ENCODE results near the gene IQCH. TPM values are rescaled to one million over a fixed set of nuclear protein-coding genes. Genes with fewer than 3 reads are reported as not detected.

Gene IQCH
- total and polyA plus RNA-seq, 4 experiments from 2014 or later, result 0.99 to 2.1 (median 1.5) TPM

DNA sequence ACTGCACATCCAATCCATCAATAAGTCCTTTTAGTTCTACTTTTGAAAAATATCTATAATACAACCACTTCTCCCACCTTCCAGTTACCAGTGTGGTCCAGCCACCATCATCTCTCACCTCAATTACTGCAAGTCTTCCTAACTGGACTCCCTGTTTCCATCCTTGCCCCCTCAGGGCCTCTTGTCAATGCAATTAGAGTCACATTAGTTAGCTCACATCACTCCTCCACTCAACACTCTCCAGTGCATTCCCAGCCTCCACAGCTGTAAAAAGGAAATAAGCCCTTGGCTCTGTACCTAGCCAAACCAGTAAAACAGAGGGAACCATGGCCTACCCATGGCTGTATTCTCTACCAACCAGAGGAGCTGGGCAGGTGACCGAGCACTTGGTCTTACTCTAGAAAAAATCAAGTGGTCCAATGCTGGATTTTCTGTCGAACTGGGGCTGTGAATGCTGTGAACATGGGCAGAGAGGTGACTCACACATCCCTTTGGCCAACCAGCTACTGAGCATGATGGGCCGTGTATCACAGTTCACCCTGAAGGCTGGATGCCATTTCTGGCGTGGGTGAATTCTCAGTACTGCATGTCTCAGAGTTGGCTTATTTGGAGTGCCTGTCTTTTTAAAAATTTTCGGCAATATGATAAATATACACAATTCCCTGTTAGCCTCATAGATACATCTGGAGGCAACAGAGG is 203.9 kb downstream of the IQCH start:
- H3K4me1 ChIP-seq (ENCODE audit: insufficient read depth, low read length), result no peaks in the 10 kb centered on the region
- Mint-ChIP-seq H3K9me3 (no peaks in the 10 kb centered on the region), H3K4me1 (peaks cover 0 to 1% (median 0%) of the 10 kb centered on the region in 4 donors), H3K27ac (no peak overlapping the region), H3K27me3 (peaks cover 0 to 2% of the 10 kb centered on the region in 2 donors), H3K4me3 (no peak overlapping the region), H3K36me3 (peaks cover 0 to 10% of the 10 kb centered on the region in 2 donors)
- no peak overlapping the region for H3K4me3 ChIP-seq (ENCODE audit: low read length in 2 of 2)
- ChIA-PET POLR2A (ENCODE audit: partially characterized antibody) (interaction anchor here (1.2 to 2.1 kb wide), 2 partner anchors 84 to 377 kb away, joined by 3 to 10 read pairs; partner anchors contain the start of gene MAP2K5), CTCF (ENCODE audit: partially characterized antibody) (interaction anchor here (1.1 to 6.3 kb wide), 6 partner anchors 9 to 379 kb away, joined by 3 to 110 read pairs (median 4); partner anchors contain the start of gene RNU6-1)
- H3K27ac ChIP-seq (ENCODE audit: low read depth, low read length), result no peak overlapping the region
- H3K9me3 ChIP-seq (ENCODE audit: control insufficient read depth in 1 of 2, low read length in 2 of 2), result no peaks in the 10 kb centered on the region
- intact Hi-C loops (cut with micrococcal nuclease), result no loop called here
- no peak for DNase-seq
- no peaks in the 10 kb centered on the region for H3K36me3 ChIP-seq (ENCODE audit: insufficient read depth, low read length)
- no peaks in the 10 kb centered on the region for H3K27me3 ChIP-seq (ENCODE audit: insufficient read depth, low read length)

- intact Hi-C loops (cut with micrococcal nuclease), result no loop called here
- POLR2A ChIA-PET (ENCODE audit: partially characterized antibody), result no interaction called here
- H3K27ac ChIP-seq (ENCODE audit: low read depth, low read length), result no peak overlapping the region
- CTCF ChIA-PET (ENCODE audit: partially characterized antibody), result interaction anchor here (6.3 kb wide), 1 partner anchor 377 kb away, joined by 110 read pairs; the partner anchor contains the start of gene RNU6-1
- Mint-ChIP-seq H3K4me3 (no peak overlapping the region), H3K9me3 (no peaks in the 10 kb centered on the region), H3K27me3 (peaks cover 0 to 2% of the 10 kb centered on the region in 2 donors), H3K4me1 (peaks cover 0 to 1% (median 0%) of the 10 kb centered on the region in 4 donors), H3K36me3 (peaks cover 0 to 3% of the 10 kb centered on the region in 2 donors), H3K27ac (no peak overlapping the region)
- H3K9me3 ChIP-seq (ENCODE audit: control insufficient read depth in 1 of 2, low read length in 2 of 2), result no peaks in the 10 kb centered on the region
- no peak for DNase-seq
- no peaks in the 10 kb centered on the region for H3K36me3 ChIP-seq (ENCODE audit: insufficient read depth, low read length)
- H3K27me3 ChIP-seq (ENCODE audit: insufficient read depth, low read length), result no peaks in the 10 kb centered on the region
- H3K4me3 ChIP-seq (ENCODE audit: low read length in 2 of 2), result no peak overlapping the region
- no peaks in the 10 kb centered on the region for H3K4me1 ChIP-seq (ENCODE audit: insufficient read depth, low read length)
Measured at GRCh38 chr15:67460521-67460920, 205.9 kb downstream of the IQCH start.

DNA sequence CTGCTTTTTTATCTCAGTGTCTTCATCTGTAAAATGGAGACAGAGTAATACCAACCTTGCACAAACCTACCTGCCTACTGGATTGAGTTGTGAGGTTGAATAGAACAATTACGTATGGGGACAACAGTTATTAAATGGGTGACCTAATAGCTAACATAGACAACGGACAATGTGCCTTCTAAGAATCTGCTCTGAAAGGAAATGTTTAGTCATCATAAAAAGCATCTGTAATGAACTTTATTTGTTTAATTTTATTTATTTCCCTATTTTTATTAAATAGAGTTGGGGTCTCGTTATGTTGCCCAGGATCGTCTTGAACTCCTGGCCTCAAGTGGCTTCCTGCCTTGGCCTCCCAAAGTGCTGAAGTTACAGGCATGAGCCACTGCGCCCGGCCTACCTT is 207.1 kb downstream of the IQCH start:
- no peaks in the 10 kb centered on the region for H3K36me3 ChIP-seq (ENCODE audit: insufficient read depth, low read length)
- H3K27ac Mint-ChIP-seq, result no peak overlapping the region
- peaks cover 0 to 6% of the 10 kb centered on the region in 2 donors for H3K36me3 Mint-ChIP-seq
- no peak overlapping the region for H3K4me3 ChIP-seq (ENCODE audit: low read length in 2 of 2)
- no peak overlapping the region for H3K27ac ChIP-seq (ENCODE audit: low read depth, low read length)
- no peak for DNase-seq
- intact Hi-C loops (cut with micrococcal nuclease), result no loop called here
- H3K9me3 ChIP-seq (ENCODE audit: control insufficient read depth in 1 of 2, low read length in 2 of 2), result no peaks in the 10 kb centered on the region
- H3K9me3 Mint-ChIP-seq, result no peaks in the 10 kb centered on the region
- ChIA-PET POLR2A (ENCODE audit: partially characterized antibody) (no interaction called here), CTCF (ENCODE audit: partially characterized antibody) (interaction anchor here (1.9 kb wide), 1 partner anchor 374 kb away, joined by 15 read pairs; no protein-coding TSS in a partner anchor)
- H3K27me3 Mint-ChIP-seq, result no peaks in the 10 kb centered on the region
- H3K4me3 Mint-ChIP-seq, result no peak overlapping the region
- H3K4me1 ChIP-seq (ENCODE audit: insufficient read depth, low read length), result no peaks in the 10 kb centered on the region
- H3K27me3 ChIP-seq (ENCODE audit: insufficient read depth, low read length), result no peaks in the 10 kb centered on the region
- peaks cover 0 to under 1% (median 0%) of the 10 kb centered on the region in 4 donors for H3K4me1 Mint-ChIP-seq

DNA sequence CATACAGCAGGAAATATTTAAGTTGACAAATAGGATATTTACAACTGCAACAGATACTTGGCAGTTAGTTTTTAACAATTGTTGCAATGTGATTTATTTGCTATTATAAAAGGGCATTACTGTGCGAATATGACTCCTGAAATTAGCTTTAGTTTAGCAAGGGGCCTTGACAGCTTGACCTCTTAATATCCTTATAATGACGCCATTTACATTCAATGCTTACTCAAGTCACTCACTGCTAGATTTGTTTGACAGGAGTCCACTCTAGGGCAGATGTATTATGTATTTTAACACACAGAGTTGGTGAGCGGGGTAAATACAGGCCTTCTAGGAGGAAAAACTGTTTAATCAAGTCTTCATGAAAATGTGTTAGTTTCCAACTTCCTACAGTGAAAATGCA is 208.3 kb downstream of the IQCH start:
- H3K4me1 ChIP-seq (ENCODE audit: insufficient read depth, low read length), result no peaks in the 10 kb centered on the region
- H3K9me3 ChIP-seq (ENCODE audit: control insufficient read depth in 1 of 2, low read length in 2 of 2), result no peaks in the 10 kb centered on the region
- Mint-ChIP-seq H3K27ac (no peak overlapping the region), H3K9me3 (no peaks in the 10 kb centered on the region), H3K36me3 (peaks cover 0 to 6% of the 10 kb centered on the region in 2 donors), H3K4me1 (no peaks in the 10 kb centered on the region), H3K27me3 (no peaks in the 10 kb centered on the region), H3K4me3 (no peak overlapping the region)
- no peak for DNase-seq
- CTCF ChIA-PET (ENCODE audit: partially characterized antibody), result interaction anchor here (1.9 kb wide), 1 partner anchor 373 kb away, joined by 15 read pairs; no protein-coding TSS in a partner anchor
- no peak overlapping the region for H3K27ac ChIP-seq (ENCODE audit: low read depth, low read length)
- no peaks in the 10 kb centered on the region for H3K27me3 ChIP-seq (ENCODE audit: insufficient read depth, low read length)
- H3K36me3 ChIP-seq (ENCODE audit: insufficient read depth, low read length), result no peaks in the 10 kb centered on the region
- no peak overlapping the region for H3K4me3 ChIP-seq (ENCODE audit: low read length in 2 of 2)
- POLR2A ChIA-PET (ENCODE audit: partially characterized antibody), result interaction anchor here (0.9 kb wide), 1 partner anchor 367 kb away, joined by 3 read pairs; no protein-coding TSS in a partner anchor
- intact Hi-C loops (cut with micrococcal nuclease), result no loop called here

DNA sequence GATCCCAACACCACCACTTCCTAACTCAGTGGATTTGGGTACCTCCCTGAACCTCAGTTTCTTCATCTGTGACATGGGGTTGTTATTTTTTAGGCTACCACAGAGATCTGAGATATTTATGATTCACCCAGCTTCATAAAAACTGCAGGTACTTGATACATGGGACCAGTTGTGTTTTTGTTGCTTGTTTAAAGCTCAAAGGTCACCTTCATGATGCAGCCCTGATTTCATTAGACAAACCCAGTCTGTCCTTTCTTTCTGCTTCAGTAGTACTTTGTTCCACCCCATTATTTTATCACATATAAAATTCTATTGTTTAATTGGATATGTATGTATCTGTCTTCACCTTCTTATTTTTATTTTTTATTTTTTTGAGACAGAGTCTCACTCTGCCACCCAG is 208.9 kb downstream of the IQCH start:
- ChIA-PET POLR2A (ENCODE audit: partially characterized antibody) (no interaction called here), CTCF (ENCODE audit: partially characterized antibody) (interaction anchor here (1.9 kb wide), 1 partner anchor 372 kb away, joined by 15 read pairs; no protein-coding TSS in a partner anchor)
- intact Hi-C loops (cut with micrococcal nuclease), result no loop called here
- no peaks in the 10 kb centered on the region for H3K36me3 ChIP-seq (ENCODE audit: insufficient read depth, low read length)
- no peak overlapping the region for H3K27ac ChIP-seq (ENCODE audit: low read depth, low read length)
- no peaks in the 10 kb centered on the region for H3K4me1 ChIP-seq (ENCODE audit: insufficient read depth, low read length)
- no peak for DNase-seq
- H3K4me3 ChIP-seq (ENCODE audit: low read length in 2 of 2), result no peak overlapping the region
- H3K27me3 ChIP-seq (ENCODE audit: insufficient read depth, low read length), result no peaks in the 10 kb centered on the region
- Mint-ChIP-seq H3K27ac (no peak overlapping the region), H3K9me3 (no peaks in the 10 kb centered on the region), H3K27me3 (no peaks in the 10 kb centered on the region), H3K36me3 (peaks cover 0 to 6% of the 10 kb centered on the region in 2 donors), H3K4me1 (no peaks in the 10 kb centered on the region), H3K4me3 (no peak overlapping the region)
- H3K9me3 ChIP-seq (ENCODE audit: control insufficient read depth in 1 of 2, low read length in 2 of 2), result no peaks in the 10 kb centered on the region

GRCh38 chr15:67465196-67465952 is 210.8 kb downstream of the IQCH start:
- Mint-ChIP-seq H3K27ac (no peak overlapping the region), H3K27me3 (no peaks in the 10 kb centered on the region), H3K4me1 (no peaks in the 10 kb centered on the region), H3K36me3 (peaks cover 0 to 6% of the 10 kb centered on the region in 2 donors), H3K4me3 (no peak overlapping the region), H3K9me3 (no peaks in the 10 kb centered on the region)
- intact Hi-C loops (cut with micrococcal nuclease), result no loop called here
- no peaks in the 10 kb centered on the region for H3K4me1 ChIP-seq (ENCODE audit: insufficient read depth, low read length)
- no peak for DNase-seq
- H3K4me3 ChIP-seq (ENCODE audit: low read length in 2 of 2), result no peak overlapping the region
- no peak overlapping the region for H3K27ac ChIP-seq (ENCODE audit: low read depth, low read length)
- H3K9me3 ChIP-seq (ENCODE audit: control insufficient read depth in 1 of 2, low read length in 2 of 2), result no peaks in the 10 kb centered on the region
- POLR2A ChIA-PET (ENCODE audit: partially characterized antibody), result no interaction called here
- no peaks in the 10 kb centered on the region for H3K36me3 ChIP-seq (ENCODE audit: insufficient read depth, low read length)
- CTCF ChIA-PET (ENCODE audit: partially characterized antibody), result interaction anchor here (5.5 kb wide), 1 partner anchor 7 kb away, joined by 31 read pairs; no protein-coding TSS in a partner anchor
- H3K27me3 ChIP-seq (ENCODE audit: insufficient read depth, low read length), result no peaks in the 10 kb centered on the region

DNA sequence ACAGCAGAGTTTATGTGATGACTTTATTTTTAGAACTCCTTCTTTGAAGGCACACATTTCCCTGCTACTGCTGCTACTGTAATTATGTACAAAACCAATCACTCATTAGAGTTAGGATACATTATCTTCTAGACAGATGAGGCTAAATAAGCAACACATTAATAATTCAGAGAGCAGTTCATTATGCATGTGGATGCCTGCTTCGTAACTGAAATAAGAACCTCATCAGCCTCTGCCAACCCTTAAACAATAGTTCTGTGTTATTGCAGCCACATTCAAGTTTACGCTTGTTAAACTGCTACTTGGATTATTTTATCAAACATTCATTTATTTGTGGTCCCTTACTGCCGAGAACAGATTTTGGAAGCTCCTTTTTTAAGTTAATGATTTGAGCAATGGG is 213.8 kb downstream of the IQCH start:
- intact Hi-C loops (cut with micrococcal nuclease), result no loop called here
- Mint-ChIP-seq H3K27ac (no peak overlapping the region), H3K9me3 (no peaks in the 10 kb centered on the region), H3K27me3 (no peaks in the 10 kb centered on the region), H3K4me1 (no peaks in the 10 kb centered on the region), H3K4me3 (no peak overlapping the region), H3K36me3 (peaks cover 0 to 9% of the 10 kb centered on the region in 2 donors)
- no peaks in the 10 kb centered on the region for H3K36me3 ChIP-seq (ENCODE audit: insufficient read depth, low read length)
- no peak for DNase-seq
- H3K4me1 ChIP-seq (ENCODE audit: insufficient read depth, low read length), result no peaks in the 10 kb centered on the region
- H3K27ac ChIP-seq (ENCODE audit: low read depth, low read length), result no peak overlapping the region
- H3K9me3 ChIP-seq (ENCODE audit: control insufficient read depth in 1 of 2, low read length in 2 of 2), result no peaks in the 10 kb centered on the region
- no peaks in the 10 kb centered on the region for H3K27me3 ChIP-seq (ENCODE audit: insufficient read depth, low read length)
- ChIA-PET POLR2A (ENCODE audit: partially characterized antibody) (no interaction called here), CTCF (ENCODE audit: partially characterized antibody) (interaction anchor here (5.5 kb wide), 1 partner anchor 10 kb away, joined by 31 read pairs; no protein-coding TSS in a partner anchor)
- no peak overlapping the region for H3K4me3 ChIP-seq (ENCODE audit: low read length in 2 of 2)
